ENCODE results near the gene ERFL. TPM values are rescaled to one million over a fixed set of nuclear protein-coding genes. Genes with fewer than 3 reads are reported as not detected.
A peak's percentile ranks its signal among the peaks of the same experiment; 100 is the strongest.

ERFL gene
- total RNA-seq, 4 donors from 2014 or later: 0.32 to 0.42 (median 0.33) TPM; not detected in 1

DNA sequence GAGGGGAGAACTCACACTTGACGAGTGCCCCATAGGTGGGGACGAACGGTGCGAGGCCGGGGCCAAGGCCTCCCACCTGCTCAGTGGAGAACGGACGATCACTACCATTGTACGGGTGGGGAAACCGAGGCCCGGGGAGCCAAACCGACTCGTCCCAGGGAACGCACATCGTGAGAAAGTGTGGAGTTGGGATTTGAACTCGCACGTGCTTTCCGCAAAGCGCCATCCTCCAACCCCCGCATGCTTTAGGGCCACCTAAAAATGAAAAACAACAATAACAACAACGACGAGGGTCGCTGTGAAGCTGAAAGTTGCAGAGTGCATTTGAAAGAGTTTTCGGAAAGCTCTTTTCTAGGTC lies 44.8 kb downstream of the ERFL start:
- Histone ChIP-seq H3K27ac (replicated peaks in 1 of 4) (peak overlapping the region; percentile 81 to 92 (median 88)), H3K36me3 (peaks cover 0 to 15% (median 10%) of the 10 kb centered on the region in 4 donors), H3K4me3 (peak overlapping the region; percentile 88 to 99 (median 95)), H3K27me3 (no peaks in the 10 kb centered on the region), H3K4me1 (peaks cover 39 to 56% (median 50%) of the 10 kb centered on the region in 4 donors), H3K9me3 (no peaks in the 10 kb centered on the region)
- WGBS: under 1% methylated on average over 21 of the region's 23 CpGs
- TF ChIP-seq POLR2A (IDR thresholded peaks at IDR 0.05; ENCODE audit: low read depth) (no peak), EP300 (IDR thresholded peaks at IDR 0.05) (no peak), POLR2AphosphoS5 (IDR thresholded peaks at IDR 0.05) (no peak)
- TF ChIP-seq, protein P1, sequence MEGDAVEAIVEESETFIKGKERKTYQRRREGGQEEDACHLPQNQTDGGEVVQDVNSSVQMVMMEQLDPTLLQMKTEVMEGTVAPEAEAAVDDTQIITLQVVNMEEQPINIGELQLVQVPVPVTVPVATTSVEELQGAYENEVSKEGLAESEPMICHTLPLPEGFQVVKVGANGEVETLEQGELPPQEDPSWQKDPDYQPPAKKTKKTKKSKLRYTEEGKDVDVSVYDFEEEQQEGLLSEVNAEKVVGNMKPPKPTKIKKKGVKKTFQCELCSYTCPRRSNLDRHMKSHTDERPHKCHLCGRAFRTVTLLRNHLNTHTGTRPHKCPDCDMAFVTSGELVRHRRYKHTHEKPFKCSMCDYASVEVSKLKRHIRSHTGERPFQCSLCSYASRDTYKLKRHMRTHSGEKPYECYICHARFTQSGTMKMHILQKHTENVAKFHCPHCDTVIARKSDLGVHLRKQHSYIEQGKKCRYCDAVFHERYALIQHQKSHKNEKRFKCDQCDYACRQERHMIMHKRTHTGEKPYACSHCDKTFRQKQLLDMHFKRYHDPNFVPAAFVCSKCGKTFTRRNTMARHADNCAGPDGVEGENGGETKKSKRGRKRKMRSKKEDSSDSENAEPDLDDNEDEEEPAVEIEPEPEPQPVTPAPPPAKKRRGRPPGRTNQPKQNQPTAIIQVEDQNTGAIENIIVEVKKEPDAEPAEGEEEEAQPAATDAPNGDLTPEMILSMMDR (IDR thresholded peaks at IDR 0.05): no peak
- no peak for DNase-seq (ENCODE audit: extremely low spot score)
- intact Hi-C loops (cut with DNase I): no loop called here

DNA sequence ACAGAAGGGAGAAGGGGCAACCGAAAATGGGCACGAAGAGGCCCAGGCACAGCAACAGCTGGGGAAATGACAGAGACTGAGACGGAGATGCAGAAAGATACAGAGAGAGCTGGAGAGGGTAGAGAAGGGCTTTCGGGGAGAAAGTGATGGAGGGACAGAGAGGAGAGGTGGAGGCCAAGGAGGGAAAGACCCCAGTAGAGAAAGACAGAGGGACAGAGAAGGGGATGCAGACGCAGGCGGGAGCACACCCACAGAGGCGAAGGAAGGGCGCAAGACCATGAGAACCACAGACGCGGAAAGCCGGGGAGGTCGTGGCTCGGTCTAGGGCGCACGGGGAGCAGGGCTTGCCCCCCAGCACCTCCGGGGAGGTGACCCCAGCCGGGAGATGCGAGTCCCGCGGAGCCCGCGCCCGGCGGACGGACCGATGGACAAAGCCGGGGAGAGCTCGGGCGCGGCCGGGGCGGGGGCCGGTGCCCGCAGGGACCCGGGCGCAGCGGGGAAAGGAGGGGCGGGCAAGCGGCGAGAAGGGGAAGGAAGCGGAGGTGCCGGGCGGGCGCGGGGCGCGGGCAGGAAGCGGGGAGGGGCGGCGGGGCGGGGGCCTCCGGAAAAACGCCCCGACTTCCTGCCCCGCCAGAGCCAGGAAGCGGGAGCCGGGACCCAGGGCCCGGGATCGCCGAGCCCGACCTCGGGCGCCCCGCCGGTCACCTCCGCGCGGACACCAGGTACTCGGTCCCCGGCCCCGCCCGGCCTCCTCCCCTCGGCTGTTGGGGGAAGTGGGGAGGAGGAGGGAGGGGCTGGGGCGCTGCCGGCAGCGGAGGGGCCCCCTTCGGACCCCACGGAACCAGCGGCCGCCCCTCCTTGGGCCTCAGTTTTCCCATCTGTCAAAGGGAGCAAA lies 45.4 kb downstream of the ERFL start, which contains the start of gene ARHGEF1:
Gene ARHGEF1 (plus strand): TSS at position 617 of the 895 bp plus-strand sequence. CDS start 4,899 bp downstream, outside the sequence.
- peaks cover 0 to 9% (median 5%) of the 10 kb centered on the region in 4 donors for H3K36me3 ChIP-seq
- no peaks in the 10 kb centered on the region for H3K27me3 ChIP-seq
- WGBS: 9% methylated on average over 18 of the region's 80 CpGs
- peak within 1 kb of the TSS; percentile 81 to 92 (median 88) for H3K27ac ChIP-seq (replicated peaks in 1 of 4)
- intact Hi-C loops (cut with DNase I): no loop called here
- no peak for DNase-seq (ENCODE audit: extremely low spot score)
- TF ChIP-seq POLR2A (IDR thresholded peaks at IDR 0.05; ENCODE audit: low read depth): no peak
- TF ChIP-seq POLR2AphosphoS5 (IDR thresholded peaks at IDR 0.05): peak in 1 of 2 donors; percentile 55
- peak within 1 kb of the TSS; percentile 88 to 99 (median 95) for H3K4me3 ChIP-seq
- H3K9me3 ChIP-seq: no peaks in the 10 kb centered on the region
- H3K4me1 ChIP-seq: peaks cover 38 to 53% (median 49%) of the 10 kb centered on the region in 4 donors

DNA sequence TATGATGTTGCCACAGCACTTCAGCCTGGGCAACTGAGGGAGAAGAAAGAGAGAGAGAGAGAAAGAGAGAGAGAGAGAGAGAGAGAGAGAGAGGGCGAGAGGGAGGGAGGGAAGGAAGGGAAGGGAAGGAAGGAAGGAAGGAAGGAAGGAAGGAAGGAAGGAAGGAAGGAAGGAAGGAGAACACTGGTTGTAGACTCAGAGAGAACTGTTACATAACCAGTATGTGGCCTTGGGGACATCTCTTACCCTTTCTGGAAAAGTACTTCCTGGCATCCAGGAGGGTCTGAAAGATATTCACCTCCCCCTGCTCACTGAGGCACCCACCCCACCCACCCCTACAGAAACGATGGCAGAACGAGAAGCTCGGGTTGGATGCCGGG lies 47.9 kb downstream of the ERFL start:
- H3K9me3 ChIP-seq: no peaks in the 10 kb centered on the region
- intact Hi-C loops (cut with DNase I): no loop called here
- WGBS: 74% methylated on average over 5 of the region's 5 CpGs
- H3K27me3 ChIP-seq: no peaks in the 10 kb centered on the region
- no peak for TF ChIP-seq EP300 (IDR thresholded peaks at IDR 0.05)
- no peak for TF ChIP-seq POLR2A (IDR thresholded peaks at IDR 0.05; ENCODE audit: low read depth)
- no peak for TF ChIP-seq POLR2AphosphoS5 (IDR thresholded peaks at IDR 0.05)
- TF ChIP-seq, protein P1 (IDR thresholded peaks at IDR 0.05): no peak
- no peaks in the 10 kb centered on the region for H3K36me3 ChIP-seq
- DNase-seq (ENCODE audit: extremely low spot score): no peak
- H3K4me3 ChIP-seq: no peak overlapping the region
- no peak overlapping the region for H3K27ac ChIP-seq (replicated peaks in 1 of 4)
- H3K4me1 ChIP-seq: peaks cover 13 to 28% (median 25%) of the 10 kb centered on the region in 4 donors

DNA sequence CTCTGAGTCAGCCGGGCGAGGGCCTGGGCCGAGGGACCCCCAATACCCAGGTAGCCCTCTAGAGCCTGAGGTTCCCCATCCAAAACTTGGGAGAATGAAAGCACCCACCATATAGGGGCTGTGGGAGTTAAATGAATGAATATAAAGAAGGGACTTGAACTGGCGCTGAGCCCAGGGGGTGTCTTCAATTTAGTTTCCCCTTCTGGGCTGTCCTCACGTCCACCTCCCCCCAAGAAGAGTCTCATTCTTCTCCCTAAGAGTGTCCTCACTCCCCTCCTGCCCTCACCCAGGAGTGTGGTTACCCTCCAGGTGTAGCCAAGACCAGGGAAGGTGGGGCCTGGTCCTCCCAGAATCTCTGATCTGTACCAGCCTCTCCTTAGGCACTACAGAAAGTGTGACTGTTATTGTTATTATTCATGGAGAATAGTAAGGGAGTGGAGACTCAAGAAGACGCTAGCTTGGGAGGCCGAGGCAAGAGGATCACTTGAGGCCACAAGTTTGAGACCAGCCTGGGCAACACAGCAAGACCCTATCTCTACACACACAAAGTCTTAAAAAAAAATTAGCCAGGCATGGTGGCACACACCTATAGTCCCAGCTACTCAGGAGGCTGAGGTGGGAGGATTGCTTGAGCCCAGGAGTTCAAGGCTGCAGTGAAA lies 48.5 kb downstream of the ERFL start:
- H3K9me3 ChIP-seq: no peaks in the 10 kb centered on the region
- H3K4me1 ChIP-seq: peaks cover 9 to 23% (median 20%) of the 10 kb centered on the region in 4 donors
- H3K27ac ChIP-seq (replicated peaks in 1 of 4): no peak overlapping the region
- no peaks in the 10 kb centered on the region for H3K27me3 ChIP-seq
- WGBS: 83% methylated on average over 4 of the region's 7 CpGs
- no peak for TF ChIP-seq EP300 (IDR thresholded peaks at IDR 0.05)
- TF ChIP-seq, protein P1 (IDR thresholded peaks at IDR 0.05): no peak
- TF ChIP-seq POLR2A (IDR thresholded peaks at IDR 0.05; ENCODE audit: low read depth): no peak
- no peak for TF ChIP-seq POLR2AphosphoS5 (IDR thresholded peaks at IDR 0.05)
- intact Hi-C loops (cut with DNase I): no loop called here
- no peaks in the 10 kb centered on the region for H3K36me3 ChIP-seq
- DNase-seq (ENCODE audit: extremely low spot score): no peak
- no peak overlapping the region for H3K4me3 ChIP-seq

DNA sequence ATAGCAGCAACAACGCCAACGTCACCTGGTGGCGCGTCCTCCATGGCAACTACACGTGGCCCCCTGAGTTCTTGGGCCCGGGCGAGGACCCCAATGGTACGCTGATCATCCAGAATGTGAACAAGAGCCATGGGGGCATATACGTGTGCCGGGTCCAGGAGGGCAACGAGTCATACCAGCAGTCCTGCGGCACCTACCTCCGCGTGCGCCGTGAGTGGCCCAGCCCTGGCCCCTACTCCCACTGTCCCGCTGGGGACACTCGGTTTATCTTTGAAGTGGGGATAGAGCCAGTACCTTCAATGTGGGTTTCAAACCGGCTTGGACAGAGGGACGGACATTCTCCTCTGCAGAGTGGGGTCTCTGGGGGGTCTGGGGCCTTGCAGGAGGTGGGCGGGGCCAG lies 49.2 kb downstream of the ERFL start:
- Histone ChIP-seq H3K27me3 (no peaks in the 10 kb centered on the region), H3K27ac (replicated peaks in 1 of 4) (no peak overlapping the region), H3K36me3 (no peaks in the 10 kb centered on the region), H3K4me3 (no peak overlapping the region), H3K4me1 (peaks cover 6 to 18% (median 15%) of the 10 kb centered on the region in 4 donors), H3K9me3 (no peaks in the 10 kb centered on the region)
- TF ChIP-seq, protein P1 (IDR thresholded peaks at IDR 0.05): no peak
- no peak for TF ChIP-seq POLR2AphosphoS5 (IDR thresholded peaks at IDR 0.05)
- no peak for TF ChIP-seq POLR2A (IDR thresholded peaks at IDR 0.05; ENCODE audit: low read depth)
- no peak for TF ChIP-seq EP300 (IDR thresholded peaks at IDR 0.05)
- no peak for DNase-seq (ENCODE audit: extremely low spot score)
- intact Hi-C loops (cut with DNase I): no loop called here
- WGBS: 85% methylated on average over 16 of the region's 21 CpGs

Data from esophagus muscularis mucosa (tissue), 4 donors.